T-helper 22 cell (primary cell): ENCODE results near the gene NGEF.

Experiments
- DNase-seq: peaks from one replicate; pipeline ENCODE4 v3.0.0-alpha.2; 2020; ENCODE audit warnings: low read depth

The NGEF gene

GRCh38 chr2:232833830-232834229 is 179.2 kb downstream of the NGEF start:
- no peak for DNase-seq

GRCh38 chr2:232831496-232831895 is 181.6 kb downstream of the NGEF start:
- no peak for DNase-seq

GRCh38 chr2:232829988-232830387 is 183.1 kb downstream of the NGEF start:
- DNase-seq = no peak
